Measurements from ENCODE around the gene BHLHE23.

The BHLHE23 gene

GRCh38 chr20:63007646-63008488, 1.1 kb upstream of the BHLHE23 start:
- no peak for DNase-seq

GRCh38 chr20:63007360-63007645, 539 bp upstream of the BHLHE23 start:
- no peak for DNase-seq

GRCh38 chr20:63005862-63006539, 763 bp downstream of the BHLHE23 start:
- no peak for DNase-seq

GRCh38 chr20:63005365-63005861, 1.4 kb downstream of the BHLHE23 start:
- DNase-seq: no peak

- no peak for DNase-seq
These were observed 2.0 kb downstream of the BHLHE23 start for GRCh38 chr20:63004607-63005364.

GRCh38 chr20:63003546-63003945, 3.2 kb downstream of the BHLHE23 start:
- no peak for DNase-seq

- DNase-seq: no peak
These were observed 4.3 kb downstream of the BHLHE23 start for GRCh38 chr20:63002511-63002910.

- no peak for DNase-seq
These were observed 5.8 kb downstream of the BHLHE23 start for GRCh38 chr20:63000958-63001357.

GRCh38 chr20:63000036-63000435, 6.7 kb downstream of the BHLHE23 start:
- no peak for DNase-seq

GRCh38 chr20:62999580-62999979, 7.2 kb downstream of the BHLHE23 start:
- no peak for DNase-seq

GRCh38 chr20:62998449-62998848, 8.3 kb downstream of the BHLHE23 start:
- no peak for DNase-seq

GRCh38 chr20:62997417-62998035, 9.2 kb downstream of the BHLHE23 start:
- no peak for DNase-seq

- no peak for DNase-seq
These were observed 10.2 kb downstream of the BHLHE23 start for GRCh38 chr20:62996596-62996982.

- DNase-seq: no peak
These were observed 10.7 kb downstream of the BHLHE23 start for GRCh38 chr20:62995898-62996595.

- DNase-seq: no peak
These were observed 11.3 kb downstream of the BHLHE23 start for GRCh38 chr20:62995481-62995880.

GRCh38 chr20:62994869-62995281, 11.9 kb downstream of the BHLHE23 start:
- DNase-seq: no peak

- no peak for DNase-seq
These were observed 12.8 kb downstream of the BHLHE23 start for GRCh38 chr20:62993856-62994494.

- DNase-seq: no peak
These were observed 14.9 kb downstream of the BHLHE23 start for GRCh38 chr20:62991863-62992262.

GRCh38 chr20:62991196-62991807, 15.5 kb downstream of the BHLHE23 start:
- DNase-seq: no peak

- no peak for DNase-seq
These were observed 16.4 kb downstream of the BHLHE23 start for GRCh38 chr20:62990306-62990825.

- DNase-seq: no peak
These were observed 17.6 kb downstream of the BHLHE23 start for GRCh38 chr20:62989201-62989601.

Measured in DMS79 treated with DMSO at 0.1 percent for 48 hours (cell line).